ENCODE measurements around the gene PRR18. TPM values are rescaled to one million over a fixed set of nuclear protein-coding genes. Genes with fewer than 3 reads are reported as not detected.

The PRR18 gene
- total and polyA plus RNA-seq, 2 of the 13 experiments (the other 11 are each of a cell fraction or from before 2014, with no cell fraction given): 0.04 TPM

- DNase-seq (ENCODE audit: low spot score): no peak
- no peak overlapping the region for H3K4me2 ChIP-seq (ENCODE audit: low read depth, low read length)
- no peaks in the 10 kb centered on the region for H3K36me3 ChIP-seq (replicated peaks in 1 of 2; ENCODE audit: control insufficient read depth in 1 of 2, insufficient read depth in 2 of 2, low read length in 2 of 2)
- H3K27me3 ChIP-seq (ENCODE audit: control insufficient read depth in 1 of 2, insufficient read depth in 2 of 2, low read length in 2 of 2): peaks cover 10 to 31% of the 10 kb centered on the region in 2 experiments; a peak in 4 of 5 replicates
- BruUV-seq (replicated peaks): no TSS peak
- POLR2A ChIA-PET: interaction anchor here (1.6 kb wide), 1 partner anchor 68 kb away, joined by 3 read pairs; no protein-coding TSS in a partner anchor
- no peak overlapping the region for H3K9ac ChIP-seq (ENCODE audit: insufficient read depth, low read depth, low read length)
- intact Hi-C loops (cut with micrococcal nuclease; ENCODE audit: unreplicated experiment): loop anchor here (1.0 to 2.0 kb wide), 3 partner anchors 38 to 87 kb away; no protein-coding TSS in a partner anchor
- H3K4me3 ChIP-seq (replicated peaks in 1 of 3; ENCODE audit: insufficient read depth in 1 of 3, low read depth in 2 of 3, low read length in 3 of 3): no peak overlapping the region
- H3K27ac ChIP-seq (ENCODE audit: extremely low read length, insufficient read depth, low read length): no peak overlapping the region
- H2AFZ ChIP-seq (ENCODE audit: low read length): no peak overlapping the region
- H3K9me3 ChIP-seq (ENCODE audit: low read length): no peaks in the 10 kb centered on the region
- peaks cover 21% of the 10 kb centered on the region for H3K4me1 ChIP-seq (ENCODE audit: insufficient read depth, low read length)
- in situ Hi-C loops (cut with HindIII; ENCODE audit: extremely low pct_ligation_motif_present, low pct_unique_long_range_greater_than_20kb): no loop called here
- TF ChIP-seq ISL2 (CRISPR knock-in tag; IDR thresholded peaks at IDR 0.05) (no peak), HNRNPUL1 (IDR thresholded peaks at IDR 0.05; ENCODE audit: low read depth, low read length) (no peak), PLRG1 (conservative IDR thresholded peaks at IDR 0.05) (no peak), ZNF609 (CRISPR knock-in tag; IDR thresholded peaks at IDR 0.05; ENCODE audit: borderline replicate concordance) (no peak)
- H4K20me1 ChIP-seq (ENCODE audit: insufficient read depth, low read length): no peaks in the 10 kb centered on the region
- WGBS (ENCODE audit: low lambda C conversion rate): 88% methylated on average over 1 of the region's 1 CpG
- CTCF ChIA-PET (ENCODE audit: low intra/inter-chr PET ratio, low total read pairs): interaction anchor here (2.9 kb wide), 1 partner anchor 88 kb away, joined by 35 read pairs; no protein-coding TSS in a partner anchor
- H3K79me2 ChIP-seq (ENCODE audit: insufficient read depth, low read length): no peaks in the 10 kb centered on the region
- no peak for FAIRE-seq
- no peak for ATAC-seq
Measured at GRCh38 chr6:166312832-166313231, 4.6 kb upstream of the PRR18 start.

Data from HepG2 (cell line).